Activated T-cell treated with anti-CD3 and anti-CD28 coated beads, Interleukin-2, amount 50 U/mL, for 4 hours (primary cell): ENCODE data around the gene ACIN1. TPM values are rescaled to one million over a fixed set of nuclear protein-coding genes. Genes with fewer than 3 reads are reported as not detected.
A peak's percentile ranks its signal among the peaks of the same experiment; 100 is the strongest.

Experiments
- ATAC-seq, 2 donors: fragments of 200-7000 bp; cut with Tn5 transposase; one replicate each; pipeline ENCODE4 v1.10.0; 2021
- DNase-seq: peaks from one replicate; pipeline ENCODE4 v3.0.0-alpha.2; 2020
- H3K27me3 Mint-ChIP-seq: one replicate; pipeline ENCODE4 v1.8.0; 2021; ENCODE audit warnings: low read depth, mixed read lengths
- H3K36me3 Mint-ChIP-seq: one replicate; pipeline ENCODE4 v1.8.0; 2022; ENCODE audit warnings: mixed read lengths; ENCODE audit not compliant: insufficient read depth
- H3K4me1 Mint-ChIP-seq: one replicate; pipeline ENCODE4 v1.8.0; 2021; ENCODE audit warnings: low read depth, mixed read lengths
- H3K4me3 Mint-ChIP-seq: one replicate; pipeline ENCODE4 v1.8.0; 2021; ENCODE audit warnings: mild to moderate bottlenecking, moderate library complexity, mixed read lengths
- H3K9me3 Mint-ChIP-seq: one replicate; pipeline ENCODE4 v1.8.0; 2021; ENCODE audit warnings: mixed read lengths
- total RNA-seq, 3 donors: library from RNA; stranded (reverse); gene quantifications; one replicate each; pipeline ENCODE4 v1.2.1, GENCODE V29; 2021

The ACIN1 gene
- total RNA-seq, 3 donors from 2014 or later: 195 to 200 (median 196) TPM

GRCh38 chr14:23104591-23105347 is 9.8 kb upstream of the ACIN1 start, which contains the start of gene CIROP:
CIROP (minus strand) TSS chr14:23104989; CDS start chr14:23104920, 69 bp downstream.
- ATAC-seq: no peak
- Mint-ChIP-seq H3K36me3 (no peaks in the 10 kb centered on the region), H3K4me1 (peaks cover under 1% of the 10 kb centered on the region), H3K4me3 (no peak within 1 kb of the TSS), H3K27me3 (no peaks in the 10 kb centered on the region), H3K9me3 (no peaks in the 10 kb centered on the region)
- DNase-seq: no peak

DNA sequence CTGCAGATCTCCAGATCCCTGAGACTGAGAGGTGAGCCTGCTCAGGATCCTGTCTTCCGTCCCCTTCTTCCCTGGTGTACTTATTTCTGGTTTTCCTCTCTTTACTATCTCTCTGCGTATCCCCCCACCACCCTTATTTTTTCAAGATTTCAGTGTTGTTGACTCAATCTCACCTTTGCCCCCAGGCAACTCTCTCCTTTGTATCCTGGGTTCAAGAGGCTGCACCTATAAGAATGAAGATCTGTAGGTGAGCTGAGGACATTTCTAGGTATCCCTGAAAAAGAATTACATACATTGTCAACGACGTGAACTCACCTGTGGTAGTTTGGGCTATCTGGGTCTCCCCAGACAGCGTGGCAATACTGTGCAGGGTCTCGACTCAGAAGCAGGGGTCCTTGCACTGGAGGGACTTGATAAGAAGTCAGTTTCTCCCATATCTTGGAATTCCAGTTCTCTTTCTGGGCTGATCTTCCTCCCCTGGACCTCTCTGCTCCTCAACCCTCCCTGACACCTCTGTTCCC is 9.2 kb upstream of the ACIN1 start:
- no peak for ATAC-seq
- H3K36me3 Mint-ChIP-seq: peaks cover 2% of the 10 kb centered on the region
- no peak for DNase-seq
- no peaks in the 10 kb centered on the region for H3K27me3 Mint-ChIP-seq
- no peak overlapping the region for H3K4me3 Mint-ChIP-seq
- no peaks in the 10 kb centered on the region for H3K9me3 Mint-ChIP-seq
- peaks cover 4% of the 10 kb centered on the region for H3K4me1 Mint-ChIP-seq

GRCh38 chr14:23103581-23103980 is 8.6 kb upstream of the ACIN1 start:
- no peaks in the 10 kb centered on the region for H3K9me3 Mint-ChIP-seq
- H3K4me1 Mint-ChIP-seq: peaks cover 5% of the 10 kb centered on the region
- no peak for ATAC-seq
- no peaks in the 10 kb centered on the region for H3K27me3 Mint-ChIP-seq
- H3K4me3 Mint-ChIP-seq: no peak overlapping the region
- H3K36me3 Mint-ChIP-seq: peaks cover 4% of the 10 kb centered on the region
- no peak for DNase-seq

- H3K36me3 Mint-ChIP-seq: peaks cover 6% of the 10 kb centered on the region
- H3K4me1 Mint-ChIP-seq: peaks cover 8% of the 10 kb centered on the region
- H3K4me3 Mint-ChIP-seq: no peak overlapping the region
- DNase-seq (no peak), ATAC-seq (no peak)
- no peaks in the 10 kb centered on the region for H3K9me3 Mint-ChIP-seq
- H3K27me3 Mint-ChIP-seq: no peaks in the 10 kb centered on the region
Observed at GRCh38 chr14:23102801-23103200, 7.9 kb upstream of the ACIN1 start.

DNA sequence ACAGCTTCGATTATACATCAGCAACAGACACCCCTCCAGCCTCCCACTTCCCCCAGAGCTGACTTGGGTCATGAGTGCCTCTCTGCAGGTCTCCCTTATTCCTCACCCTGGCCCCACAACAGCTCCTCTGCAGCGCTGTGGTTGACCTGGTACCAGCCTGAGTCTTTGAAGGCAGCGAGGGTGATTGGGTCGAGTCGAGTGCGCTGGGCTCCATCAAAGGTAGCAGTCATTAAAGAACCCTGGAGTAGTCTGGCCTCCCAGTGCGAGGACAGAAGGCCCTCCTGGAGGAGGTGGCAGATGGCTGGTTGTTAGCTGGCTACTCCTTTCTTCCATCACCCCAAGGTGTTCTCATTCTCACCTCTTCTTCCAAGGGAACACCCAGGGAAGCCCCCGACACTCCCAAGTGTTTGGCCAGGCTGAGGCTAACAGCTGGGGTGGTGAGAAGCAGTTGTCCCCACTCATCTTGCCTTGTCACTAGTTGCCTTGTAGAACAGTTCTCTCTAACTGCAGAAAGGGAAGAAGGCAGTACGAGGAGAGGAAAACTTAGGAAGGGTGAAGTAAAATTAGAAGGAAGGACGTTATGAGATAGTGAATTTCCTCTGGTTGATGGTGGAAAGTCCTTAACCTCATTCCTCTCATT is 7.2 kb upstream of the ACIN1 start:
- Mint-ChIP-seq H3K4me1 (peaks cover 15% of the 10 kb centered on the region), H3K27me3 (no peaks in the 10 kb centered on the region), H3K4me3 (no peak overlapping the region), H3K36me3 (peaks cover 13% of the 10 kb centered on the region), H3K9me3 (no peaks in the 10 kb centered on the region)
- ATAC-seq: no peak
- DNase-seq: no peak

GRCh38 chr14:23101213-23101970 is 6.5 kb upstream of the ACIN1 start:
- no peak overlapping the region for H3K4me3 Mint-ChIP-seq
- peaks cover 14% of the 10 kb centered on the region for H3K36me3 Mint-ChIP-seq
- ATAC-seq (no peak), DNase-seq (no peak)
- no peaks in the 10 kb centered on the region for H3K27me3 Mint-ChIP-seq
- H3K9me3 Mint-ChIP-seq: no peaks in the 10 kb centered on the region
- H3K4me1 Mint-ChIP-seq: peaks cover 22% of the 10 kb centered on the region

DNA sequence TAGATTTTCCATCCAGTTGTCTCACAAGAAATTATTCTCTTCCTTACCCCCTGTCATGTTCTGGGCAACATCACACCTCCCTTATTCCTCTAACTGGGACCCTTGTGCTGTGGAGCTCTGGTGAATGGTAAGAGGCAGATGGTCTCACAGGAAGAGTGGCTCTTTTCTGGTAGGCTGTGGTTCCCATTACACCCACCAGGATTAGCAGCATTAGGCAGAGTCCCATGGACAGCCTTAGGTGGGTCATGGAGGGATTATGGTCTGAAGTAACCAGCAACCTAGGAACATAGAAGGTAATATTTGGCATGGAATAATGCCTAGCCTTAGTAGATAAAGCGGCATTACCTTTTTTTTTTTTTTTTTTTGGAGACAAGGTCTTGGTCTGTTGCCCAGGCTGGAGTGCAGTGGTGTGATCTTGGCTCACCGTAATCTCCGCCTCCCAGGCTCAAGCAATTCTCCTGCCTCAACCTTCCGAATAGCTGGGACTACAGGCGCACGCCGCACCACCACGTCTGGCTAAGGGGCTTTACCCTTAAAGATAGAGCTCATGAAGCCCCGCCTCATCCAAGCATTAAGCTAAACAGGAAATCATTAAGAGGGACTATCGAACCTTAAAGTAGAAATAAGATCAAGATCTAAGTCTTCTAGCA is 4.4 kb upstream of the ACIN1 start:
- ATAC-seq: no peak
- H3K36me3 Mint-ChIP-seq: peaks cover 14% of the 10 kb centered on the region
- no peak for DNase-seq
- H3K4me3 Mint-ChIP-seq: no peak overlapping the region
- no peaks in the 10 kb centered on the region for H3K9me3 Mint-ChIP-seq
- H3K27me3 Mint-ChIP-seq: no peaks in the 10 kb centered on the region
- peaks cover 24% of the 10 kb centered on the region for H3K4me1 Mint-ChIP-seq

DNA sequence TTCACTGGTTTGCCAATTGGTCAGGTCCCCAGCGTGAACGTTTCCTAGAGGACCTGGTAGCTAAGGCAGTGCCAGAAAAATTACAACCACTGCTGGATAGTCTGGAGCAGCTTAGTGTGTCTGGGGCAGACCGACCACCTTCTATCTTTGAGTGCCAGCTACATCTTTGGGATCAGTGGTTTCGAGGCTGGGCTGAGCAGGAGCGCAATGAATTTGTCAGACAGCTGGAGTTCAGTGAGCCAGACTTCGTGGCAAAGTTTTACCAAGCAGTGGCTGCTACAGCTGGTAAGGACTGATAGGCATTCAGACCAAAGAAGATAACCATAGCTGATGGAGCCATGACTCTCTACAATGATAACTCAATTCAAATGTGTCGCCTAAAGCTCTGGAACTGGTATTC is 2.9 kb upstream of the ACIN1 start:
- Mint-ChIP-seq H3K4me3 (no peak overlapping the region), H3K27me3 (no peaks in the 10 kb centered on the region), H3K4me1 (peaks cover 33% of the 10 kb centered on the region), H3K9me3 (no peaks in the 10 kb centered on the region), H3K36me3 (peaks cover 18% of the 10 kb centered on the region)
- DNase-seq (no peak), ATAC-seq (no peak)

DNA sequence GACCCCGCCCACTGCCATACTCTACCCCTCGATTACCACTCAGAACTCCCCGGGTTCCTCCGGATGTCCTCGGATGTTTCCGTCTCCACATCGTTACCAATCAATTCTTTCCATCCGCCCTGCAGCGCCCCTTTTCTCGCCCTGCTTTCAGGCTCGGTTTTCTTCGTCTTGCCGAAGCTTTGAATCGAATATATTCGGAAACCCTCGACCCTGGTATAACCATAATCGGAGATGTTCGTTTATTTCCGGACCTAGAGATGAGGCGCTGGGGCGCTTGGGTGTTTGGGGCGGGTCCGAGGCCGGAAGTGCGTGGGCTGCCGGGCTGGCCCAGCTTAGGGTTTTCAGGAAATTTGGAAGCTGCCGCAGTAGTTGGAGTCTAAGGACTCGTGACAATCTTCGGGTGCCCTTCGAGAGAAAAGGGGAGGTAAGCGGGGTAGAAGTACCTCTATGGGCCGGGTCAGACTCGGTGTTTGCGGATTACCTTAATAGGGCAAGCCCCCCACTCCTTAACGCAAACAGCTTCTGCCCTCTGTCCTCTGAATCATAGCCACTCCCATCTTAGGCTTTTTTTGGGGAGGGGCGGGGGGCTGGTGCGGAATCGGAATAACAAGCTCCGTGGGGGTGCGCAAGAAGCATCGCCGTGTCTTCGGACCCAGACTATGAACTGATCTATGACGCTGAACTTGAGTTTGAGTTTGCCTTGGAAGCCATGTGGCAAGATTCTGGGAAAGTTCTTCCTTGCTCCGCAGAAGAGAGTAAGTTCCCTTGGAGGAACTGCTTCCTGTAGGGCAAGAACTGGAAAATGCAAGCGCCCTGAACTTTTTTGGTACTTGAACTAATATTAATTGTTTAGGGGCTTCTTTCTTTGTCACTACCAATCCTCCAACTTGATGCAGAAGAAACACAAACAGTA is 516 bp upstream of the ACIN1 start, which contains the start of gene C14orf119:
TSS of gene C14orf119 (plus strand) at position 310 of the 913 bp plus-strand sequence. CDS start 2,154 bp downstream, outside the sequence.
- ATAC-seq (peak; percentile 88 to 91), DNase-seq (peak; percentile 99)
- Mint-ChIP-seq H3K27me3 (no peaks in the 10 kb centered on the region), H3K36me3 (peaks cover 25% of the 10 kb centered on the region), H3K4me1 (peaks cover 47% of the 10 kb centered on the region), H3K9me3 (no peaks in the 10 kb centered on the region), H3K4me3 (no peak within 1 kb of the TSS)

DNA sequence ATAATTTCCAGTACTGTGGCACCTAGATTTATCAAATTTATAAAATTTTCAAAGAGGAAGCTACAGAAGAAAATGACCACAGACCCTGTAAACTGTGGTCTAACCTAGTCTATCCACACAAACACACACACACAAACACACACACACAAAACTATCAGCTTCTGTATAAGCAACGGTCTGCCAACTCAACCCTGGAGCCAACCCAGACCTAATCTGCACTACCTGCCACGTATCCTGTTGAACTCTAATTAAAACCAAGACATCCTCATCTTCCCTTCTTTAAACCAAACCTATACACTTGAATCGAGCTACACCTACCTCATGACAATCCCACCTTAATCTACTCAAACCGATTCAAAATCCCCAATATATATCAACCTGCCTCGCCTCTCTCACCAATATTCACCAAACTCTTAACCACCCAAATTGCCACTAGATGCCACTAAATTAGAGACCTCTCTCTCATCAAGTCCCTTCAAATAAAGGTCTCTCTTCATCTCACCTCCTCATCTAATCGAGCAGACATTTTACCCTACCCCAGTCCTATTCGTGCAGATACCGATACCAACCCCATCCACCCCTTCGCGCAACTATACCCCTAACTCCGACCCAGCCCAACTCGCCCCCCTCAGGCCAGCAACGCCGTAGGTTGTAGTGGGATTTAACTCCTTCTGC is 808 bp downstream of the ACIN1 start:
- no peaks in the 10 kb centered on the region for H3K9me3 Mint-ChIP-seq
- ATAC-seq (no peak), DNase-seq (no peak)
- H3K27me3 Mint-ChIP-seq: no peaks in the 10 kb centered on the region
- H3K4me1 Mint-ChIP-seq: peaks cover 52% of the 10 kb centered on the region
- no peak overlapping the region for H3K4me3 Mint-ChIP-seq
- peaks cover 35% of the 10 kb centered on the region for H3K36me3 Mint-ChIP-seq

DNA sequence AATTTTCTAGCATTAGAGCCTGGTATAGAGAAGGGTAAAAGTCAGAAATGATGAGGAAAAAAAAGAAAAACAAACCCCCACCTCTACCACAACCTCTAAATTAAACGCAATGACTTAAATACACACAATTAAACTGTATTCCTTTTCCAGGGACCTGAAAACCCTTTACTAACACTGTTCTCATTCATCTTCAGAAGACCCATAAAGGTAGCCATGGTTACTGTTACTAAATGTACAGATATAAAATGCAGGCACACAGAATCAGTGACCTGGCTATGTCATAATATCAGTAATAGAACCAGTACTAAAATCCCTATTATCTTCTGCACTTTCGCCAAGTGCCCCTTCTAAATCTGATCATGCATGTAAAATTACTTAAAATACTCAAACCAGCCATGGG is 1.4 kb downstream of the ACIN1 start:
- H3K4me1 Mint-ChIP-seq: peaks cover 52% of the 10 kb centered on the region
- no peak overlapping the region for H3K4me3 Mint-ChIP-seq
- H3K9me3 Mint-ChIP-seq: no peaks in the 10 kb centered on the region
- no peaks in the 10 kb centered on the region for H3K27me3 Mint-ChIP-seq
- no peak for DNase-seq
- ATAC-seq: no peak
- peaks cover 33% of the 10 kb centered on the region for H3K36me3 Mint-ChIP-seq

- H3K4me3 Mint-ChIP-seq: no peak overlapping the region
- H3K36me3 Mint-ChIP-seq: peaks cover 32% of the 10 kb centered on the region
- DNase-seq (no peak), ATAC-seq (no peak)
- no peaks in the 10 kb centered on the region for H3K9me3 Mint-ChIP-seq
- peaks cover 51% of the 10 kb centered on the region for H3K4me1 Mint-ChIP-seq
- H3K27me3 Mint-ChIP-seq: no peaks in the 10 kb centered on the region
Observed at GRCh38 chr14:23093104-23093503, 1.8 kb downstream of the ACIN1 start.
